Activated CD4-positive, alpha-beta T cell treated with anti-CD3 and anti-CD28 coated beads, Interleukin-10, Interleukin-2, amounts not matched to agents 100 ng/mL and 50 ng/mL, durations not matched to agents 16 hours and 8 hours (primary cell): ENCODE measurements around the gene CHRNB4.
"Not testable (repeated sequence)": the region's sequence is repeated elsewhere in the genome, so short reads cannot be mapped to it uniquely, and the experiment has no call there.

Experiments
- DNase-seq: peaks from one replicate; pipeline ENCODE4 v3.0.0-alpha.2; 2020

The CHRNB4 gene, protein sequence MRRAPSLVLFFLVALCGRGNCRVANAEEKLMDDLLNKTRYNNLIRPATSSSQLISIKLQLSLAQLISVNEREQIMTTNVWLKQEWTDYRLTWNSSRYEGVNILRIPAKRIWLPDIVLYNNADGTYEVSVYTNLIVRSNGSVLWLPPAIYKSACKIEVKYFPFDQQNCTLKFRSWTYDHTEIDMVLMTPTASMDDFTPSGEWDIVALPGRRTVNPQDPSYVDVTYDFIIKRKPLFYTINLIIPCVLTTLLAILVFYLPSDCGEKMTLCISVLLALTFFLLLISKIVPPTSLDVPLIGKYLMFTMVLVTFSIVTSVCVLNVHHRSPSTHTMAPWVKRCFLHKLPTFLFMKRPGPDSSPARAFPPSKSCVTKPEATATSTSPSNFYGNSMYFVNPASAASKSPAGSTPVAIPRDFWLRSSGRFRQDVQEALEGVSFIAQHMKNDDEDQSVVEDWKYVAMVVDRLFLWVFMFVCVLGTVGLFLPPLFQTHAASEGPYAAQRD

DNA sequence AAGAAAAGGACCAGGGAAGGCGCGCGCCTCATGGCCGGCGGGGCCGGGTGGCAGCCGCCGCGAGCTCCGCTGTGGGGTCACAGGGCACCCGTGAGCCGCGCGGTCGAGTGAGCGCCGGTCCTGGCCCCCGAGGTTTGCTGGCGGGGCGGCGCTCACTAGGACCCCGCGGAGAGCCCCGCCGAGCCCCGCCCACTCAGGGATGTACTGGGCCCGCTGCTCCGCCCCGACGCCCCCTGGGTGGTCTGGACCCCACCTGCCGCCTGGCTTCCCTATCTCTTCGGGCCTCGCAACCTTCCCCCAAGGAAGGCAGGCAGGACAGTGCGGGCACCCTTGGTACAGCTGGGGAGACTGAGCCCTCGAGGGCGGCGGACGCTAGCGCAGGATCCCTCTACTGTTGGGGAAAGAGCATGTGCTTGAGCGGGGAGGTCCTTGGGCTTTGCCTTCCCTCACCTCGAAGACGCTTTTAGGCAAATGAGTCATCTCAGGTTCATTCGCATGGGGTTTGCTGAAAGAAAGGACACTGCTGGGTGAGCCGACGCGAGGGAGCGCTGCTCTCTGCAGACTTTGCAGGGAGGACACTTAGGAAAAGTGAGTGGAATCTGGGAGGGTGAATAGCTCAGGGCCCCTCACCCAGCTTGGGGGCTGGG, at the start of gene CHRNB4:
Gene CHRNB4 (minus strand): TSS at position 109 of the 647 bp plus-strand sequence. CDS start 77 bp downstream, at position 32.
- DNase-seq: no peak

DNA sequence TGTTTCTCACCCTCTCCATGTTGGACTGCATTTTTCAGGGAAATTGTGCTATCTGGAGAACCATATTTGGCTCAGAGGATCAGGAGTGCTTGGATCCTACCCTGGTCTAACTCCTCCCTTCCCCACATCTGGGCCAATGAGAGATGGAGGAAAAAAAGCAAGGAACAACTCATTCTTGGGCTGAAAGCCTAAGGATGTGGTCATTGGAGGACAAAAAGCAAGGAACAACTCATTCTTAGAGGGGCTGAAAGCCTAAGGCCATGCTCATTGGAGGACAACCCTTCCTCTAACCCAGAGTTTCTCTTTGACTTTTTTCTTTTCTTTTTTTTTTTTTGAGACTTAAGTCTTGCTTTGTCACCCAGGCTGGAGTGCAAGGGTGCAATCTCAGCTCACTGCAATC, 48.6 kb upstream of the CHRNB4 start:
- no peak for DNase-seq

DNA sequence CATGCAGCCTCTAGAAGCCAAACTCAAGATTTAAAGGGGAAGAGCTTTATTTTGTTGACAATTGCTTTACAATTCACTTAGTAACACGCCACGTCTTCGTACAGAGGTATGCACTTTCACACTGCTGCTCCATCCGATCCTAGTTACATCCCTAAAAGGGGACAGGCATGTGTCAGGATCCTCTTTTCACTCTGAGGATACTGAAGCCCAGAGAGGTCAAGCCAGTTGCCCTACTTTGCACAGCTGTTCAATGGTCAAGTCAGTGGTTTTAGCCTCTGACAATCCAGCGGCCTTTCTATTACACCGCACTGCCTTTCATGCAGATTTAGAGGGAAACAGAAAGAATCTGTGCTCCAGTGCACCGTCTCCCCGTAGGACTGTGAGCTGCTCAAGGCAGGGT, 44.9 kb upstream of the CHRNB4 start:
- DNase-seq: no peak

DNA sequence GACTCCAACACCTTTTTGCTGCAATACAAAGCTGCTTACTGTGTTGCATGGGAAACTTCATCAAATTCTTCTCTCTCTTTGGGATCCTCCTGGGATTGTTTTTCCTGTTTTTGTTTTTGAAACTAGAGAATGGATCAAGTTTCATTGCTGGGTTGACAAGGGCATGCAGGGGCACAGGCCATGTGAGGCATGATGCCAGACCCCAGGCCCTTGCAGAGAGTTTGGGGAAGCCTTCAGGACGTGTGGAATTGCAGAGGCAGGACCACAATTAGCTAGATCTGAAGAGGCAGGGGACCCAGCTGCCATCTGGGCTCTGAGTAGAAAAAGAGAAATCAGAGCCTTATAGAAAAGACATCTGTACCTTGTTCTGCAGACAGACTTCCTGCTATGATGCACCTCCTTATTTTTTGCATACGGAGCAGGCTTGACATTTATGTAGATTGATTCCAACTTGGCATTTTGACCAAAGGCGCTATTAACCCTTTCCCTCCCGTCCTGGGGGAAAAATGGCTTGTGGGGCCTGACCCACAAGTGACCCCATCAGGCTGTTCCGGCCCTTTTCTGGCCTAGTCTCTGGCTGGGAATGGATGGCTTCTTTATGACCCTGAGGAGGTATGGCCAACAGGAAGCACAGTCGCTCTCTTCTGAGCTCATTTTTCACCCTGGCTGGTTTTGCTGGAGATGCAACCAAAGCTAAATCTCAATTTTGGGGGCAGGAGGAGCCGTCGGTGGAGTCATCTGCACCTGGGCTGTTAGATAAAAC, 44.3 kb upstream of the CHRNB4 start:
- no peak for DNase-seq

DNA sequence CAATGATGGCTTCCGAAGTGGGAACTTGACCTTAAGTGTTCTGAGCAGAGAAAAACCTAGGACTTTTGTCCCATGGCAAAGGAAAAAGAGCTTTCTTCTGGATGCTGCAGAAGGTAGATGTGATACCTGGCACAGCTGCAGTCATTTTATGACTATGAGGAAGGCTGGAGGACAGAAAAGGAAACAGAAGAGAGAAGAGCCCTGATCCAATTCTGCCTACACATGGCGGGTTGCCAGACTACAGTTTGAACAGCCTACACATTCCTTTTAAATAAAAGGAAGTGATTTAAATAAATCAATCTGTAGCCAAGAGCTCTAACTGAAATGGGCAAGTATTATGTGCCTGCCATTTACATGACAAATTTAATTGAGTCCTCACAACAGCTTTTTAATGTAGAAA, 43.6 kb upstream of the CHRNB4 start:
- DNase-seq: no peak

DNA sequence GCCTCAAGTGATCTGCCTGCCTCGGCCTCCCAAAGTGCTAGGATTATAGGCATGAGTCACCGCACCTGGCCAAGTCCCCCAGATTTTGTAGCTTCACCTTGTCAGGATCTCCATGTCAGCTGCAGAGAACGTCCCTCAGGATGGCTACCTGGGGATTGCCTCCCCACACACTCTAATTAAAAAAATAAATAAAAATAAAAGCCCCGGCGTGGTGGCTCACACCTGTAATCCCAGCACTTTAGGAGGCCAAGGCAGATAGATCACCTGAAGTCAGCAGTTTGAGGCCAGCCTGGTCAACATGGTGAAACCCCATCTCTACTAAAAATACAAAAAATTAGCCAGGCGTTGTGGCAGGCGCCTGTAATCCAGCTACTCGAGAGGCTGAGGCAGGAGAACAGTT, 42.6 kb upstream of the CHRNB4 start:
- not testable (repeated sequence) for DNase-seq

DNA sequence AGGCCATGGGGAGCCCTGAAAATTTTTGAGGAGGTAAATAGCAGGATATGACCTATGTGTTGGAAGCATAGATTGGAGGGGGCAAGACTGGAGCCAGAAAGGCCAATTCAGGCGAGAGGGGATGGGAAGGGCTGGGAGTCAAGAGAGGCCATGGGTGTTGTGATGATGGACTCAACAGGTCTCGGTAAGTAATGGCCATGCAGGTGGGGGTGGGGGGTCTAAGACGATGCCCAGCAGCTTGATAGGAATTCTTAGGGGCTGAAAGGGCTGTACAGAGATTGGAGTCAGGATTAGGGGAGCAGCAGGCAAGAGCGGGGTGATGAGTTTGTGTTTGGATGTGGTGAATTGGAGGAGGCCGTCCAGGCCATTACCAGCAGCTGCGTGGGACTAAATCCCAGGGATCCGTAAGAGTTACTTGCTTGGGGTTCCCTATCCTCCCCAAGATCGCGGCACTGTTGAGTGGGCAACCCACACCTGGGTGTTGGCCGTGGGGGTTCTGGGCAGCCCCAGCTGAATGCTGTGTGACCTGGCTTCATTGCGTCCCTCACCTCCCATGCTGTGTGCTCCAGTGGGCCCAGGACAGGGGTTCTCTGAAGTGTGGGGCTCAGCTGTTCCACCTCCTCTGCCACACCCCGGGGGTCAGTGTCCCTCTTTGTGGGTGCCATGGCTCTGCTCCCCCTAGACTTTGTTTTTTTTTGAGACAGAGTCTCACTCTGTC, 41.8 kb upstream of the CHRNB4 start:
- no peak for DNase-seq

DNA sequence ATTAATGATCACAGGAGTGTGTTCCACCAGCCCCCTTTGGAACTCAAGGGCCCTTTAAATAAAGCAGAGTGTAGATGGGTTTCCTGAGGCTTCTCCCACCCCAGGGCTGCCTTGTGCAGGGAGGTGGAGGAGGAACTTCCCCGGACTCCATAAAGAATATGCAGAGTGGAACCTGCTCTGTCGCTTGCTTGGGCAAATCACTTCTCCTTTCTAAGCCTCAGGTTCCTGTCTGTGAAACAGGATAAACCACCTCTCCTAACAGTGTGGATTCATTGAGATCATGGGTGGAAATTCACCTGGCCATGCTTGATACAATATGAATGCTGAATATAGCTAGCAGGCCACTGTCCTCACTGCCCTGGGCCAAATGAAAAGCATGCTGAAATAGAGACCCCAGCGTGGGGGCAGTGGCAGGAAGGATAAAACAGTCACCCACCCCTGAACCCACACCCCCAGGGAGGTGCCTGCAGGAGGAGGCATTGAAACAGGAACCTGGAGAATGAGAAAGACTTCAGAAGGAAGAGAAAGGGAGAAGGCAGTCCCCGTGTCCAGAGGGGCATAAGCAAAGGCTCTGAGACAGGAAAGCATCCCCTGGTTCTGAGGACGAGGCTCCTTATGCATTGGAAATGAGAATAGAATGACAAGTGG, 41.1 kb upstream of the CHRNB4 start:
- no peak for DNase-seq

DNA sequence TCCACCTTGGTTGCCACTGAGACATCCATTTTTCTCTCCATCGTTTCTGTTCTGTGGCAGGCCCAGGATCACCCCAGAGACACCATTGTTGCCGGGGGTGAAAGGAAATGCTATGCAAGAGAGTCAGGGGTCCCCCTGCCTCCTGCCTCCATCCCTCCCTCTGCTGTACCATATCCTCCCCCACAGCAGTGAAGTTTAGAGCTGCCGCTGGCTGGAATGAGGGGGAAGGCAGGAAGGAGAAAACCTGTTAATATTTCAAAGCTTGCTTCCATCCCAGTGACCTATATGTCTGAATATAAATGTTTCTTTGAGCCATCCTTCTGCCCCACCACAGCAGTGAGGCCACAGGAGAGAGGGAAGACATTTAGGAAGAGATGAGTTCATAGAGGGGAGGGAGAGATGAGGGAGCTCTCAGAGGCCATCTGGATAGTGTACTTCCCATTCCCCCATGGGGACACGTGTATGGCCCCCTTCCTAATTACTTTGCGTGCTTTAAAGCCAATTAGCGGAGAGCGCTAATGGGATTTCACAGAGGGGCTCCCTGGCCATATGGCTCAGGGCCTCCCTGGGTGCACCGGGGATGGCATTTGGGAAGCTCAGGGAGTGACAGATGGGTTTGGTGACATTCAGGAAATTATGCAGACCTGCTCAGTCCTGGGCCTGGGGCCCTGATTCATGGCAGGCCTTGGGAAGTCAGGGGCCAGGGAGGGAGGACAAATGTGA, 40.4 kb upstream of the CHRNB4 start:
- DNase-seq: no peak

DNA sequence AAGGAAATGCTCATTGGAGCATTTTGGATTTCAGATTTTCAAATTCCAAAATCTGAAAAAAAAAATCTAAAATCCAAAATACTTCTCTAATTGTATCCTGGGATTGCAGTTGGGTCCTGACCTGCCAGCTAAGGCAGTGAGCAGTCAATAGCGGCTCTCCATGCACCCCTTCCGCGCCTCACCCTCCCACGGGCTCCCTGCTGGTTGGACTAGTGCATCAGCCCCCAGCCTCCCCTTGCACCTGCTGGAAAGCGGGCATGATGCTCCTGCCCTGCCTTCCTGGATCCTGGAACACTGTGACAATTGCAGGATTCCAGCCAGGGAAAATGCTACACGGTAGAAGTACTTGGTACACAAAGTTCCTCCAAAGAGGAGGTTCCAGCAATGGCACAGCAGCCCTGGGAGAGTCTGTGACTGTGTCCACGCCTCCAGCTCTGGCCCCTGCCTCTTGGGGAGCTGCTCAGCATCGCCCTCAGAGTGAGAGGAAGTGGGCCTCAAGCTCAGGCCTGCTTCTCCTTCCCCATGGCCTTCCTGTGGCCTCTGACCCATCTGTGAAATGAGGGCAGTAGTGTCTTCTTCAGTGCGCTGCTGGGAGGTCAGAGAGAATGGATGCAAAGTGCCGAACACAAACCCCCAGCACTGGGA, 39.5 kb upstream of the CHRNB4 start:
- DNase-seq: no peak

DNA sequence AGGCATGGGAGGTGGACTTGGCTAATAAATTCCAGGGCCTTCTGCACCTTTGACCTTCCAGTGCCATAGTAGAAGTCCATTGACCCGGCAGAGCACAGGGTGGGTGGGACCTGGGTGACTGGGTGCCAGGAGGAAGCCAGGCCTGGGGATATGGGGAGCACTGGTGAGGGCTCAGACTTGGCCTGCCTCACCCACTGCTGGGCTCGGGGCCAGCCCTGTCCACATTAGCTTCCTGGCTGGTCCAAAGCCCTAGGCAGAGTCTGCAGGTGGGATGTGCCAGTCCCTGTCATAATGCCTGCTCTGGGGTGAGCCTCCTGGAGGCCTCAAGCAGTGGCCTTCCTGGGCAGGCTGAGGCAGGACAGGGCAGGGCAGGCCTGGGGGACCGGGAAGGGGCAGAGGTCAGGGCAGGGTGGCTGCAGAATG, 38.1 kb upstream of the CHRNB4 start:
- no peak for DNase-seq

DNA sequence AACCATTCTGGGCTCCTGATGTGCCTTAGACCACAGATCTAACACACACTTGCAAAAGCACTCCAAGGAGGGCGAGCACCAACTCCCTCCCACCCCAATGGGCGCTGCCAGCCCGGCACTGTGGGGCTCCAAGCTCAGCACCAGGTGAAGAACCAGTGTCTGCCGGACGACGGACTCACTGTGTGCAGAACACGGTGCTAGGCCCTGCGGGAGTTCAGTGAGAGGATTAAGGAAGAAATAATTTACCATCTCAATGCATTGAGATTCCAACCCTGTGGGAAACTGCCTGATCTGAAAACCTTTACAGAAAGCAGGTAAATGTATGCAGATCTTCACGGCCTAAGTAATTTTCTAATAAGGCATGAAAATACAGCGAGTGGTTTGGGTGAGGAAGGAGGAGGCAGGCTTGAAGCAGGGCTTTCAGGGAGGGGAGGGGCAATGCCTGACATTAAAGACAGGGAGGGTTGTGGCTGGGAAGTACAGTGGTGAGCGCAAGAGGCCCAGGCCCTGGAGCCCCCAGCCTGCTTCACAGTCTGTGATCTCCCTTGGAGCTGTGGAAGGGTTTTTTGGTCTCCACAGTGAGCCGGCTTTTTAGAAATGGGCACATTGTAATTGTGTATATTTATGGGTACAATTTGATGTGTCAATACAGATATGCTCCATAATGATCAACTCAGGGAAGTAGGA, 35.6 kb upstream of the CHRNB4 start:
- DNase-seq: no peak

DNA sequence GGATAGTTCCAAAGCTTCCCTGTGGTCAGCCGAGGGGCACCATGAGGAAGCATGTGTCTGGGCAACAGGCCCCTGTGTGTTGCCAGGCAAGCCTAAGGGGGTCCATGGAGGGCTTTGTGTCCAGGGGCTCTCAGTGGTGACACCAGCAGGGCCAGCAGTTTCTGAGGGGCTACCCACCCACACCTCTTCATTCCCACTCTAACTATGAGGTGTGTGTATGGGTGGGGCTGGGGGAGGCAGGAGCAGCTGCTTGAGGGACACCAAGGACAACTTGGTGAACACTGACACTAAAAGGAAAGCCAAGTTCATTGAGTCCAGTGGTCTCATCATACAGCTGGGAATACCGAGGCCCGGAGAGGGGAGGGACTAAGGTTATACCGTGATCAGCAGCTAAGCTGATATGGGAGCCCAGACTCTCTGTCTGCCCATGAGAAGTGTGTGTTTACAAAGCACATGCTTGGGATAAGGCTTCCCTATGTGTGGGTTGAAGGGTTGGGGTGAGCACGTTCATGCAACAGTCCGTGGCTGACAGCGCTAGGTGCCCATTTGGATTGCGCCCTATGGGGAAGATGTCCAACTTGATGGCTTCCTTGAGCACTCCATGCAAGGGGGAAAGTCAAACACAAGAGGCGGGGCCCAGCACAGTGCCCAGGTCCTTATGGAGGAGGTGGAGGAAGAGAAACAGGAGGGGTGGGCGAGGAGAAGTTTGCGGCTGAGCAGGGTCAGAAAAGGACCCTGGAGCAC, 34.8 kb upstream of the CHRNB4 start:
- no peak for DNase-seq

DNA sequence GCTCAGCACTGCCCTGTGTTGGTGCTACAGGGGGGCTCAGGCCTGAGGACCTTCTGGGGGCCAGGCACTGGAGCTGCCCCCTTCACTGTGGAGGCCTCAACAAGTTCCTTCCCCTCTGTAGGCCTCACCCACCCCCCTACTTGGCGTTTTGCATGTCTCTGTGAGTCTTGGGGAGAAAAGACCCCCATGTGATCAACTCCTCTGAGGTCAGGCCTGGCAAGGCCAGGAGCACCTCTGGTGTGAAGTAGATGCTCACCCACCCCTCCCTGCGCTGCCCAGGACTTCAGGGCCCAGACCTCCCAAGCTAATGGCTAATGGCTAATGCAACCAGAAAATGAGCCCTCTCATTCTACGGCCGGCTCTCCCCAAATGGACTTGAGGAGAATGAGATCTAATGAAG, 34.2 kb upstream of the CHRNB4 start:
- DNase-seq: no peak

DNA sequence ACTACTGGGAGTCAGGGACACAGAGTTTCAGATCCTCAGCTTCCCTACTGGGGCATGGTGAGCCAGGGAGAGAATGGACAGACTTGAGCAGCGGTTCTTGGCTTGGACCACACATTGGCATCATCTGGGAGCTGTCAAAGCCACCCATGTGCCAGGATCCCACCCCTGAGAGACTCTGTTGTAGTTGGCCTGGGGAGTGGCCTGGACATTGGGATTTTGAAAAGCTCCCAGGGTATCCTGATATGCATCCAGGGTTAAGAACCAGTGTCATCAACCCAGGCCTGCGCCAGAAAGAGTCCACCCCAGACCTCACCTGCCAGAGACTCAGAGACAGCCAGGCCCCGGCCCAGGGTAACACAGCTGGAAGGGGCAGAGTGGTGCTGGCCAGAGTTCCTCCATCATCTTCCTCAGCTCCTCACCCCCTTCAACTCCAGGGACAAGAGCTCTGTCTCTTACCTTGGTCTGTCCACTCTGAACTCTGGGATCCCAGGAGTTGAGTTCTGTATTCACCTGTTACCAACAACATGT, 33.0 kb upstream of the CHRNB4 start:
- DNase-seq: no peak

DNA sequence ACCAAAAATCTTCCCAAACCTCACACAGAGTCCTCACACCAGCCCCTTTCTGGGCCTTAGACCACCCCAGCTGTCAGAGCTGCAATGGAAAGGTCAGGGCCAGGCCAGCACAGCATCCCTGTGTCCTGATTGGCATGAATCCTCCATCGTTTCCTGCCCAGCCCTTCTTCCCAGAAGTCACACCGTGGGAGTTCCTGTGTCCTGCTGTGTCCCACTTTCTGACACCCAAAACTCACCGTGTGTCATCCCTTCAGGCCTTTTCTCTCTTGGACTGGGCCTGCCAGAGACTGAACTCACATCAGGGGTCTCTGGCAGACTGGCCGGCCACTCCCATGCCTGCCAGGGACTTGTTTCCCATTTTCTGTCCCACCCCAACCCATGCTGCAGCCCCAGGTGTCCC, 32.5 kb upstream of the CHRNB4 start:
- DNase-seq: no peak

DNA sequence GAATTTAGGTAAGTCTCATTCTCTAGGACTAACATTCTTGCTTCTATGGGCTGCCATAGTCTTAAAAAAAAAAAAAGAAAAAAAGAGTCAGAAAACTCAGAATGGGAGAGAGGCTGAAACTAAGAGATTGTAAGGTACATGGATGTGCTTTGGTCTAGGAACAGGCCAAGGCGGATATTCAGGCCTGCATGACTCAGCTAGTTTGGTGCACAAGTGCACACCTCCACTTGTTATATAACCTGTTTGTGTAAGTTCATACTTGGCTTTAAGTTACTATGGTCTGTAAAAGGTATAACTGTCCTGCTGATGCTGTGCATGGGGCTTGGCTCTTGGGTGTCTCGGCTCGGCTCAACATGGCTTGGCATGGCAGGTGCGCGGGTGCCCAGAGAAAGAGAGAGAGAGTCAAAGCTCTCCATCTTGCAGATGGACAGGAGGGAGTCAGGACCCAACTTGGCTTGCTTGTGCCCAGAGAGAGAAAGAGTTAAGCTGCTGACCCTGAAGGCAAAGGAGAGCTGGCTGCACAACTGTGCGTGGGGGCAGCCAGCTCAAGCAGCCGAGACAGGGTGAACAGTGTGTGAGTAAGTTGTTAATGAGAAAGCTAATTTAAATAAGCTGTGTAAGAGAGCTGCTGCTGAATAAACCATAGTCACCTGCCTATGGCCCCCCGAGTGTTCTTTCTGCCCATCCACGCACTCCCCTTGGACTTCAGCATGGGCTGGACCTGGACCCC, 31.4 kb upstream of the CHRNB4 start:
- no peak for DNase-seq

DNA sequence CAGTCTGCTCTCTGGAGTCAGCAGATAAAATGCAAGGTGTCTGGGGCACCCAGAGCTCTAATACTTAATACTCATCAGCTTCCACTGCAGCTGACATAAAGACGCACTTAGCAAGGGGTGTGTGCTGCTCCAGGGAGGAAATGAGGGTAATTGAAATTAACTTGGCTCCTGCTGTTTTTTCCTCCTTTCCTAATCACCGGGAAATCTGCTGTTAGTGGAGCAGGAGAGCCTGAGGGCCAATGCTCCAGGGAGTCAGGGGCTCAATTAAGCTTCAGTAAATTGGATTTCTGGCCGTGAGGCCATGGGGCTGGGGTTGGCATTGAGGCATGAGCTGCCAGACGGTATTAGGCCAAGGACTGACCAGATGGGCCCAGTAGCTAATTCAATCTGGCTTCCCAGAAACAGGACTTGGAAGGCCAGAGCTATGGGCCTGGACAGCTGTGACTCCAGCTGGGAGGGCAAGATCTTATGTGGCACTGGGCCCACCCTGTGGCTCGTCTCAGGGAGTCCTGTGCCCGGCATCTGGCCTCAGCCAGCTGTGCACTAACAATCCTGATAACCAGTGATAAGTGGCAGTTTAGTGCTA, 30.7 kb upstream of the CHRNB4 start:
- DNase-seq: no peak
